WTC11 (cell line): Measurements from ENCODE around the gene FASTKD1. TPM values are rescaled to one million over a fixed set of nuclear protein-coding genes. Genes with fewer than 3 reads are reported as not detected.
"Not testable (repeated sequence)": the region's sequence is repeated elsewhere in the genome, so short reads cannot be mapped to it uniquely, and the experiment has no call there.

ENCODE experiments used
- ATAC-seq: fragments of 200-7000 bp; cut with Tn5 transposase; 2 replicates; pipeline ENCODE4 v1.10.0; 2021; ENCODE audit warnings: mild to moderate bottlenecking, moderate library complexity
- CTCF ChIA-PET: fragments of 300-600 bp; sonication (Branson Sonifier 250); formaldehyde crosslinking; loops from one replicate; lab custom pipeline; 2021; ENCODE audit warnings: antibody characterized with exemption; lab: Charles Lee
- POLR2A ChIA-PET: fragments of 350-600 bp; sonication (Branson Sonifier 250); formaldehyde crosslinking; loops from one replicate; lab custom pipeline; 2021; ENCODE audit warnings: antibody characterized with exemption; lab: Charles Lee
- DNase-seq: peaks from one replicate; pipeline ENCODE4 v3.0.0; 2021; ENCODE audit warnings: low spot score
- H3K27ac Mint-ChIP-seq: 2 replicates; pipeline ENCODE4 v1.8.0; 2021; ENCODE audit warnings: mixed read lengths
- H3K27me3 Mint-ChIP-seq: 2 replicates; pipeline ENCODE4 v1.8.0; 2021; ENCODE audit warnings: low read depth, mild to moderate bottlenecking, moderate library complexity, mixed read lengths
- H3K36me3 Mint-ChIP-seq: 2 replicates; pipeline ENCODE4 v1.8.0; 2021; ENCODE audit warnings: mixed read lengths
- H3K4me1 Mint-ChIP-seq: 2 replicates; pipeline ENCODE4 v1.8.0; 2022; ENCODE audit warnings: mixed read lengths
- H3K4me3 Mint-ChIP-seq: 2 replicates; pipeline ENCODE4 v1.8.0; 2021; ENCODE audit warnings: mild to moderate bottlenecking, moderate library complexity, mixed read lengths
- H3K9me3 Mint-ChIP-seq: 2 replicates; pipeline ENCODE4 v1.8.0; 2021; ENCODE audit warnings: mixed read lengths
- AFF4 ChIP-seq: sonication (generic); formaldehyde crosslinking; IDR thresholded peaks from 2 replicates; pipeline ENCODE4 v1.8.1; 2023; ENCODE audit warnings: mild to moderate bottlenecking, missing genetic modification reagents, borderline replicate concordance
- ATF1 ChIP-seq: sonication (generic); formaldehyde crosslinking; IDR thresholded peaks from 2 replicates; pipeline ENCODE4 v1.8.1; 2023; ENCODE audit warnings: mild to moderate bottlenecking, moderate library complexity, missing genetic modification reagents
- ATF6 ChIP-seq: sonication (generic); formaldehyde crosslinking; IDR thresholded peaks from 2 replicates; pipeline ENCODE4 v1.8.1; 2023; ENCODE audit warnings: mild to moderate bottlenecking, missing genetic modification reagents
- CBFB ChIP-seq: sonication (generic); formaldehyde crosslinking; IDR thresholded peaks from 2 replicates; pipeline ENCODE4 v1.8.1; 2022; ENCODE audit warnings: mild to moderate bottlenecking, low read depth, missing genetic modification reagents
- CREM ChIP-seq: sonication (generic); formaldehyde crosslinking; IDR thresholded peaks from 2 replicates; pipeline ENCODE4 v1.8.1; 2022; ENCODE audit warnings: mild to moderate bottlenecking, missing genetic modification reagents, moderate library complexity
- CTCF ChIP-seq: fragments of 200-600 bp; IDR thresholded peaks from 2 replicates; pipeline ENCODE4 v1.8.0; 2022; ENCODE audit warnings: antibody characterized with exemption
- ESRRA ChIP-seq: sonication (generic); formaldehyde crosslinking; IDR thresholded peaks from 2 replicates; pipeline ENCODE4 v1.8.1; 2022; ENCODE audit warnings: mild to moderate bottlenecking, missing genetic modification reagents, borderline replicate concordance
- FOXJ3 ChIP-seq: sonication (generic); formaldehyde crosslinking; IDR thresholded peaks from 2 replicates; pipeline ENCODE4 v1.9.0; 2021; ENCODE audit warnings: missing genetic modification reagents, mild to moderate bottlenecking, borderline replicate concordance
- FOXK1 ChIP-seq: sonication (generic); formaldehyde crosslinking; IDR thresholded peaks from 2 replicates; pipeline ENCODE4 v1.8.0; 2022; ENCODE audit warnings: mild to moderate bottlenecking, moderate library complexity, missing genetic modification reagents
- GTF2I ChIP-seq: fragments of 250-450 bp; sonication (Bioruptor Pico); conservative IDR thresholded peaks from 2 replicates; pipeline ENCODE4 v1.4.0; 2021; ENCODE audit warnings: mild to moderate bottlenecking
- MAX ChIP-seq: sonication (generic); formaldehyde crosslinking; IDR thresholded peaks from 2 replicates; pipeline ENCODE4 v1.8.0; 2022; ENCODE audit warnings: mild to moderate bottlenecking, missing genetic modification reagents
- MLX ChIP-seq: sonication (generic); formaldehyde crosslinking; IDR thresholded peaks from 2 replicates; pipeline ENCODE4 v1.8.1; 2023; ENCODE audit warnings: mild to moderate bottlenecking, missing genetic modification reagents, moderate library complexity
- RELA ChIP-seq: sonication (generic); formaldehyde crosslinking; IDR thresholded peaks from 2 replicates; pipeline ENCODE4 v1.8.1; 2022; ENCODE audit warnings: missing genetic modification reagents, mild to moderate bottlenecking, borderline replicate concordance
- SMAD3 ChIP-seq: sonication (generic); formaldehyde crosslinking; IDR thresholded peaks from 2 replicates; pipeline ENCODE4 v1.8.0; 2022; ENCODE audit warnings: missing genetic modification reagents, mild to moderate bottlenecking, borderline replicate concordance
- SP1 ChIP-seq: sonication (generic); formaldehyde crosslinking; conservative IDR thresholded peaks from 2 replicates; pipeline ENCODE4 v1.8.1; 2022; ENCODE audit warnings: missing genetic modification reagents
- USF2 ChIP-seq: sonication (generic); formaldehyde crosslinking; IDR thresholded peaks from 2 replicates; pipeline ENCODE4 v1.8.1; 2023; ENCODE audit warnings: mild to moderate bottlenecking, missing genetic modification reagents, moderate library complexity
- ZBTB21 ChIP-seq: sonication (generic); formaldehyde crosslinking; IDR thresholded peaks from 2 replicates; pipeline ENCODE4 v1.8.1; 2023; ENCODE audit warnings: mild to moderate bottlenecking, missing genetic modification reagents, borderline replicate concordance
- ZNF121 ChIP-seq: sonication (generic); formaldehyde crosslinking; IDR thresholded peaks from 2 replicates; pipeline ENCODE4 v1.8.0; 2023; ENCODE audit warnings: missing genetic modification reagents
- ZNF138 ChIP-seq: sonication (generic); formaldehyde crosslinking; conservative IDR thresholded peaks from 2 replicates; pipeline ENCODE4 v1.8.1; 2022; ENCODE audit warnings: mild to moderate bottlenecking, moderate library complexity, missing genetic modification reagents
- ZNF263 ChIP-seq: sonication (generic); formaldehyde crosslinking; IDR thresholded peaks from 2 replicates; pipeline ENCODE4 v1.8.1; 2022; ENCODE audit warnings: low read depth, mild to moderate bottlenecking, moderate library complexity, missing genetic modification reagents
- ZSCAN18 ChIP-seq: fragments of 250-450 bp; sonication (Bioruptor Pico); IDR thresholded peaks from 2 replicates; pipeline ENCODE4 v2.1.2; 2022; ENCODE audit warnings: mild to moderate bottlenecking, moderate library complexity
- total RNA-seq: library from RNA; stranded (reverse); gene quantifications from 3 replicates; pipeline ENCODE4 v1.2.3, GENCODE V29; 2021

The FASTKD1 gene
- total RNA-seq, 1 experiment from 2014 or later = 69.7 TPM

GRCh38 chr2:169619946-169620345 is 46.3 kb upstream of the FASTKD1 start (continued):
- TF ChIP-seq CREM (CRISPR knock-in tag) = no peak
- no peak for TF ChIP-seq RELA
- TF ChIP-seq ATF6 (CRISPR knock-in tag) = no peak
- TF ChIP-seq ZSCAN18 (CRISPR knock-in tag) = no peak
- no peak for TF ChIP-seq ZNF263
- TF ChIP-seq, all 79 proteins: peak for 0

- H3K4me1 Mint-ChIP-seq, H3K4me3 Mint-ChIP-seq, H3K27ac Mint-ChIP-seq, CTCF ChIA-PET, POLR2A ChIA-PET, H3K27me3 Mint-ChIP-seq, ATAC-seq, DNase-seq: not testable (repeated sequence)
- Mint-ChIP-seq H3K36me3 (peaks cover 66% of the 10 kb centered on the region), H3K9me3 (peaks cover 16% of the 10 kb centered on the region)
These were observed 42.3 kb upstream of the FASTKD1 start for GRCh38 chr2:169615982-169616381.

GRCh38 chr2:169613876-169614275 is 40.2 kb upstream of the FASTKD1 start:
- H3K27me3 Mint-ChIP-seq = no peaks in the 10 kb centered on the region
- ChIA-PET POLR2A (no interaction called here), CTCF (no interaction called here)
- no peak overlapping the region for H3K27ac Mint-ChIP-seq
- H3K4me3 Mint-ChIP-seq = no peak overlapping the region
- H3K36me3 Mint-ChIP-seq = peaks cover 84% of the 10 kb centered on the region
- ATAC-seq = no peak
- H3K9me3 Mint-ChIP-seq = peaks cover 16% of the 10 kb centered on the region
- H3K4me1 Mint-ChIP-seq = no peaks in the 10 kb centered on the region
- DNase-seq = no peak
- TF ChIP-seq CTCF (no peak), CREM (CRISPR knock-in tag) (no peak), FOXJ3 (CRISPR knock-in tag) (no peak), ZBTB21 (no peak), ATF1 (CRISPR knock-in tag) (no peak), USF2 (CRISPR knock-in tag) (no peak), MLX (CRISPR knock-in tag) (no peak), ESRRA (CRISPR knock-in tag) (no peak), SP1 (CRISPR knock-in tag) (no peak), MAX (CRISPR knock-in tag) (no peak), ZNF121 (CRISPR knock-in tag) (no peak), ZNF138 (no peak), SMAD3 (no peak), FOXK1 (no peak), CBFB (no peak), ZSCAN18 (CRISPR knock-in tag) (no peak), AFF4 (CRISPR knock-in tag) (no peak), GTF2I (no peak)
